Mammary epithelial cell (primary cell): ENCODE measurements around the gene GSTT2.
"Not testable (repeated sequence)": the region's sequence is repeated elsewhere in the genome, so short reads cannot be mapped to it uniquely, and the experiment has no call there.

Source experiments
- EZH2 ChIP-seq: IDR thresholded peaks from 2 replicates; pipeline ENCODE4 v1.6.1; 2012; ENCODE audit warnings: low read length, inconsistent platforms, borderline replicate concordance
- TF ChIP-seq, protein P1 (sequence below), 2 donors: IDR thresholded peaks in 1 of 2; conservative IDR thresholded peaks in 1 of 2; 2 replicates each; pipeline ENCODE4 v1.5.1; 2011 to 2012; ENCODE audit warnings: inconsistent platforms in 2 of 2, low read length in 2 of 2, mild to moderate bottlenecking in 2 of 2, control low read depth in 1 of 2, low read depth in 1 of 2; ENCODE audit not compliant: insufficient read depth in 1 of 2; ENCODE audit errors: extremely low read depth in 1 of 2

GRCh38 chr22:23952794-23953405 is 27.0 kb upstream of the GSTT2 start:
- TF ChIP-seq, protein P1, sequence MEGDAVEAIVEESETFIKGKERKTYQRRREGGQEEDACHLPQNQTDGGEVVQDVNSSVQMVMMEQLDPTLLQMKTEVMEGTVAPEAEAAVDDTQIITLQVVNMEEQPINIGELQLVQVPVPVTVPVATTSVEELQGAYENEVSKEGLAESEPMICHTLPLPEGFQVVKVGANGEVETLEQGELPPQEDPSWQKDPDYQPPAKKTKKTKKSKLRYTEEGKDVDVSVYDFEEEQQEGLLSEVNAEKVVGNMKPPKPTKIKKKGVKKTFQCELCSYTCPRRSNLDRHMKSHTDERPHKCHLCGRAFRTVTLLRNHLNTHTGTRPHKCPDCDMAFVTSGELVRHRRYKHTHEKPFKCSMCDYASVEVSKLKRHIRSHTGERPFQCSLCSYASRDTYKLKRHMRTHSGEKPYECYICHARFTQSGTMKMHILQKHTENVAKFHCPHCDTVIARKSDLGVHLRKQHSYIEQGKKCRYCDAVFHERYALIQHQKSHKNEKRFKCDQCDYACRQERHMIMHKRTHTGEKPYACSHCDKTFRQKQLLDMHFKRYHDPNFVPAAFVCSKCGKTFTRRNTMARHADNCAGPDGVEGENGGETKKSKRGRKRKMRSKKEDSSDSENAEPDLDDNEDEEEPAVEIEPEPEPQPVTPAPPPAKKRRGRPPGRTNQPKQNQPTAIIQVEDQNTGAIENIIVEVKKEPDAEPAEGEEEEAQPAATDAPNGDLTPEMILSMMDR (conservative IDR thresholded peaks at IDR 0.05 in 1 of 2, IDR thresholded peaks at IDR 0.05 in 1 of 2; ENCODE audit: extremely low read depth in 1 of 2, insufficient read depth in 1 of 2, low read depth in 1 of 2, low read length in 2 of 2) = not testable (repeated sequence)
- not testable (repeated sequence) for TF ChIP-seq EZH2
